ENCODE data around the gene ZNF91. TPM values are rescaled to one million over a fixed set of nuclear protein-coding genes. Genes with fewer than 3 reads are reported as not detected.

The ZNF91 gene
- total and polyA plus RNA-seq, 9 of the 15 experiments (the other 6 are each of a cell fraction or from before 2014, with no cell fraction given): 1.0 to 6.7 (median 3.2) TPM

GRCh38 chr19:23384858-23385257 lies 10.4 kb downstream of the ZNF91 start:
- TF ChIP-seq NR2C1 (IDR thresholded peaks at IDR 0.05) (no peak), NR2C1 (tag; IDR thresholded peaks at IDR 0.05) (no peak), ZNF23 (CRISPR knock-in tag; IDR thresholded peaks at IDR 0.05) (no peak), PURB (CRISPR knock-in tag; IDR thresholded peaks at IDR 0.05; ENCODE audit: low read depth) (no peak), NFXL1 (CRISPR knock-in tag; IDR thresholded peaks at IDR 0.05) (no peak), ZBTB33 (CRISPR knock-in tag; IDR thresholded peaks at IDR 0.05) (no peak), L3MBTL2 (IDR thresholded peaks at IDR 0.05) (no peak), MTF1 (CRISPR knock-in tag; IDR thresholded peaks at IDR 0.05; ENCODE audit: borderline replicate concordance) (no peak), CHD2 (IDR thresholded peaks at IDR 0.05; ENCODE audit: low read depth, low read length) (no peak), TFE3 (CRISPR knock-in tag; IDR thresholded peaks at IDR 0.05) (no peak), ZNF175 (CRISPR knock-in tag; IDR thresholded peaks at IDR 0.05; ENCODE audit: low read depth) (no peak), CCAR2 (IDR thresholded peaks at IDR 0.05; ENCODE audit: low read depth, low read length) (no peak), MYC (IDR thresholded peaks at IDR 0.05; ENCODE audit: low read depth, low read length) (no peak), MYC (CRISPR knock-in tag; IDR thresholded peaks at IDR 0.05; ENCODE audit: borderline replicate concordance, low read depth) (no peak), SP1 (CRISPR knock-in tag; IDR thresholded peaks at IDR 0.05) (no peak)
- Histone ChIP-seq H3K27me3 (ENCODE audit: control insufficient read depth in 2 of 2, insufficient read depth in 2 of 2, low read length in 2 of 2) (no peaks in the 10 kb centered on the region), H3K79me2 (ENCODE audit: control insufficient read depth, insufficient read depth, low read length) (no peaks in the 10 kb centered on the region), H3K36me3 (ENCODE audit: control insufficient read depth, insufficient read depth, low read length) (no peaks in the 10 kb centered on the region), H3K4me1 (replicated peaks in 1 of 2; ENCODE audit: control insufficient read depth in 2 of 2, insufficient read depth in 2 of 2, low read length in 2 of 2) (no peaks in the 10 kb centered on the region), H3K27ac (ENCODE audit: extremely low read depth, low read depth, low read length) (no peak overlapping the region), H4K20me1 (replicated peaks; ENCODE audit: control insufficient read depth, insufficient read depth, low read length) (no peaks in the 10 kb centered on the region), H3K9me3 (replicated peaks; ENCODE audit: control insufficient read depth, insufficient read depth, low read depth, low read length) (no peaks in the 10 kb centered on the region), H3K4me2 (ENCODE audit: insufficient read depth, low read length) (no peak overlapping the region), H2AFZ (ENCODE audit: low read depth, low read length) (no peak overlapping the region), H3K4me3 (no peak overlapping the region), H3K9ac (ENCODE audit: insufficient read depth in 1 of 2, low read depth in 2 of 2, low read length in 2 of 2) (no peak overlapping the region), H3K9me1 (ENCODE audit: control insufficient read depth, insufficient read depth, low read length) (no peaks in the 10 kb centered on the region)
- ChIA-PET CTCF (ENCODE audit: low intra/inter-chr PET ratio) (no interaction called here), POLR2A (no interaction called here)
- intact Hi-C loops (cut with micrococcal nuclease) (no loop called here), in situ Hi-C loops (cut with MboI) (no loop called here)
- no peak for ATAC-seq
- FAIRE-seq: no peak
- no TSS peak for BruUV-seq (replicated peaks)
- WGBS (ENCODE audit: insufficient coverage, low coverage, missing lambda C conversion rate): 21% methylated on average over 11 of the region's 12 CpGs
- no peak for DNase-seq (ENCODE audit: extremely low read depth in 1 of 4, low spot score in 3 of 4)

All from K562 (cell line).